SIG-M5 treated with dmso at 0.1 percent for 504 hours (cell line): Measurements from ENCODE around the gene KCNJ14.
"Not testable (repeated sequence)": the region's sequence is repeated elsewhere in the genome, so short reads cannot be mapped to it uniquely, and the experiment has no call there.

Experiments used
- DNase-seq: peaks from one replicate; lab custom pipeline; 2025; ENCODE audit not compliant: unreplicated experiment; lab: John Stamatoyannopoulos, UW

The KCNJ14 gene

DNA sequence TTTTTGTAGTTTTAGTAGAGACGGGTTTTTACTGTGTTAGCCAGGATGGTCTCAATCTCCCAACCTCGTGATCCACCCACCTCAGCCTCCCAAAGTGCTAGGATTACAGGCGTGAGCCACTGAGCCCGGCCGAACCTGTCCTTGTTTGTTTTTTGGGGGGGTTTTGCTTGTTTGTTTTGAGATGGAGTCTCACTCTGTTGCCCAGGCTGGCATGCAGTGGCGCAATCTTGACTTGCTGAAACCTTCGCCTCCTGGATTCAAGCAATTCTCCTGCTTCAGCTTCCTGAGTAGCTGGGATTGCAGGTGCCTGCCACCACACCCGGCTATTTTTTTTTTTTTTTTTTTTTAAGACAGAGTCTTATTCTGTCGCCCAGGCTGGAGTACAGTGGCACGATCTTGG is 31.3 kb downstream of the KCNJ14 start:
- not testable (repeated sequence) for DNase-seq

DNA sequence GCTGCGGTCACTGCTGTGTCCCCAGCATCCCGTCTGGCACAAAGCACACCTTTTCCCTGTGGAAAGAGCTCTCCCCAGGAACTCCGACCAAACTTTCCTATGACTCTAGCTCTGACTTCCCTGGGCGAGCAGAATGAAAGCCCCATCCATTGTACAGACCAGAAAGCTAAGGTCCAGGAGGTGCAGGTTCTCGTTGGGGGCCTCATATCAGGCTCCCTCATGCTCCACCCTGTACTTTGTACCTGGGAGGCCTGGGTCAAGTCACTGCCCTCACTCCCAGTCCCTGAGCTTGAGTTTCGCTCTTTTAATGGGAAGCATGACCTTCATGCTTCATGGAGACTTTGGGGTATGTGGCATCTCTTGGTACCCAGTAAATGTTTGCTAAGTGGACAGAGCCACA is 32.2 kb downstream of the KCNJ14 start:
- DNase-seq = no peak

DNA sequence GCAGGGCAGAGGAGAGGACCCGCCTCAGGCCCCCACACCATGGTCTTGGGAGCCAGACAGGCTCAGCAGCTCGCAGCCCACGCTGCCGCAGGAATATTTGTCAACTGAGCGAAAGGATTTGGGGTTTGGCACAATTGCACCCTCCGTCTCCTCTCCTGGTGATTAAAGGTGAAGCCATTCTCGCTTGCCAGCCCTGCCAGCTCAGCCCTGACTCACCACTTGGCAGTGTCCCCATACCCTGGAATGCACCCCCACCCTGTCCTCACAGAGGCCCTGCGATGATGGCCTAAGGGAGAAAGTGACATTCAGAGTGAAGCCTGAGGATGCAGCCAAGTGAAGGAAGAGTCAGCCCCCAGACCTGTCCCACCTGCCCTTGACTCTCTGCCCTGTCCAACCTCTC is 32.6 kb downstream of the KCNJ14 start:
- DNase-seq = peak; percentile 39

DNA sequence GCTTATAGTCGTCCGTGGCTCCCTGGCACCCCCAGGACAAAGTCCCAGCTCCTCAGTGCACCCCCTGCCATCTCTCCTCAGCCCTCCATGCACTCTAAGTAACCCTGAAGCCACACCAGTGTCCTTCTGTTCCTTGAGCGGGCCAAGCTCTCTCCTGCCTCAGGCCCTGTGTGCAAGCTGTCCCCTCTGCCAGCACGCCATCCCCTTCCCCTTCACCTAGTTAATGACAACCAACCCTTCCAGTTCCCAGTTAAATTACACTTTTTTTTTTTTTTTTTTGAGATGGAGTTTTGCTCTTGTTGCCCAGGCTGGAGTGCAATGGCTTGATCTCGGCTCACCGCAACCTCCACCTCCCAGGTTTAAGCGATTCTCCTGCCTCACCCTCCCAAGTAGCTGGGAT is 33.1 kb downstream of the KCNJ14 start:
- not testable (repeated sequence) for DNase-seq

DNA sequence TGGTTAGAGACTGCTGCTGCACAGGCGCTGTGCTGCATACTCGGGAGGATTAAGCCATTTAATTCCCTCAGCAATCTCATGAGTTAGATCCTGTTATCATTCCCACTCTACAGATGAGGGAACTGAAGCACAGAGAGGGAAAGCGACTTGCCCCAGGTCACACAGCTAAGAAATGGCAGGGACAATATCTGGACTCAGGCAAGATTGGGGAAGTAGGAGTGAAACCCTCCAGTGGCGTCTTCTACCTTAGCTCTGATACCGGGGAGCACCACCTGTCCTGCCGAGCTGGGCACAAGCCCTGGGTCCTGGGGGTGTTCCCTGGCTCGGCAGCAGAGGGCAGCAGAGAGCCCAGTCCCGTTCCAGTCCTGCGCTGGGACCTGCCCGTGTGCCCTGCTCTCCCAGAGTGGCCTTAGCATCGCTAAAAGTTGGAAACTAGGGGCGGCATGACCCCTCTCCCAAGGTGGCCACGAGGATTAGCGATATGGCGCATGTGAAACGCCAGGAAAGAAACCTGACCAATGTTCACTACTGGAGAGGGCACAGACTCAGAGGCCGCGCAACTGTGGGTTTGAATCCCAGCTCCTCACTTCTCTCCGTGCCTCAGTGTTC is 34.3 kb downstream of the KCNJ14 start:
- peak; percentile 73 for DNase-seq

DNA sequence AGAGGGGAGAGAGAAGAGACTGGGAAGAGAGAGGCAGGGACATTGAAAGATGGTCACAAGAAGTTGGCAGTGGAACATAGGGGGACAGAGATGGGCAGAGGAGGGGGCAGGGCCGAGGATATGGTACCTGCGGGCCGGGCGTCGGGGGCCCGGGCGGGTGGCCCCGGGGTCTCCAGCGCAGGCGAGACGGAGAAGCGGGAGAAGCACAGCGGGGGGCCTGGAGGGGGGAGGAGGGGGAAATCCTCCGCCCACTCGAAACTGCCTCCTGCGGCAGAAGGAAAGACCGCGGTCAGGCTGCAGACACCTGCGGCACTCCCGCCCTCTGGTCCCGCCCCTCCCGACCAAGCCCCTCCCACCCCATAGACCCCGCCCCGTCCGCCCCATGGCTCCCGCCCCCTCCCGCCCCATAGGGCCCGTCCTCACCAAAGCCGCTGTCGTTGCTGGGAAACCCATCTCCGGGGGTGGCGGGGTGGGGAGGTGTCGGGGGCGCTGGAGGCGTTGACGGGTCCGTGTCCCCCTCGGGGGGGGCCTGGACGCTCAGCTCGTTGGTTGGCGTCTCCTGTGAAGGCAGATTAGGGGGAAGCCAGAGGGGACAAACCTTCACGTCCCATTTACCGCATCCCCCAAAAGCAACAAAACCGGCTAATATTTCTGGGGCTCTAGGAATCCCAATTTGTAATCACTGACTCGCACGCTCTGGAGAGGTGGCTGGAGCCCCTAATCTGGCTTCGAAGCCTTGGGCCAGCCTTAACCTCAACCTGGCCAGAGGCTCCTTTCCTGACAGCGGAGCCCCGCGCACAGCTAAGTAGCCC is 35.8 kb downstream of the KCNJ14 start:
- DNase-seq = peak; percentile 49

DNA sequence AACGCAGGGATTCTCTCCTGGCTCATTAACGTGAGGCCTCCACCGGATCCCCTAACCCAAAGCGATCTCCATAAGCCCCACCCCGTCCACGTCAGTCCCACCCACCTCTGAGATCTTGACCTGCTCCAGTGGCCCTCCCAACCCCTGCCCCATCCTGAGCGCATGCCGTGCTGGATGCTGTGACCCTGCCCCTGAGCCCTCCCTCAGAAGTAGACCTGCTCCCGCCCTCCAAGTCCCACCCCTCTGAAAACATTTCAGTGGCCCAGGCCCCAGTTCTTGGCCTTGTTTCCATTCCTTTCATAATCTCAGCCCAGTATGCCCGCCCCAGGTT is 36.4 kb downstream of the KCNJ14 start:
- no peak for DNase-seq

DNA sequence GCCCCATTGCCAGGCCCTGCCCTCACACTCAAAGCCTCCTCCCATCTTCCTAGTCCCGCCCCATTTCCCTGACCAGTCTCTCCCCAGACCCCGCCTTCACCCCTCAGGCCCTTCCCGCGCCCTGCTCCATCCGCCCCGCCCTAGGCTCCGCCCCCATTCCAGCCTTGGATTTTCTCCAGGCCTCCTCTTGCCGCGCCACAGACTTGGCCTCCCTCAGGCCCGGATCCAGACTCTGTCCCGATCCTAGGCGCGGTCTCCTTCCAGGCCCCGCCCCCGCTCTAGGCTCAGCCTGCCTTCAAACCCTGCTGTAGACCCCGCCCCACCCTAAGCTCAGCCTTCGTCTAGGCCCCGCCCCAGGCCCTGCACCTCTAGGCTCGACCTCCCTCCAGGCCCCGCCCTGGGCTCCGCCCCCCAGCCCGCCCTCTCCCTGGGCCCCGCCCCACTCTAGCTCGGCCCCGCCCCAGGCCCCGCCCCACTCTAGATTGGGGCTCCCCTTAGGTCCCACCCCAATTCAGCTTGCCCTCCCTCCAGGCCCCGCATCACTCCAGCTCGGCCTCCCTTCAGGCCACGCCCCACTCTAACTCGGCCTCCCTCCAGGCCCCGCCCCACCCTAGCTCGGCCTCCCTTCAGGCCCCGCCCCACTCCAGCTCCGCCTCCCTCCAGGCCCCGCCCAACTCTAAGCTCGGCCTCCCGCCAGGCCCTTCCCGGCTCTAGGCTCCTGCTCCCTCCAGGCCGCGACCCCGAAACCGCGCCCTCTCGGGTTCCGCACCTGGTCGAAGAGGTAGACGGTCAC is 37.7 kb downstream of the KCNJ14 start:
- peak; percentile 96 for DNase-seq

DNA sequence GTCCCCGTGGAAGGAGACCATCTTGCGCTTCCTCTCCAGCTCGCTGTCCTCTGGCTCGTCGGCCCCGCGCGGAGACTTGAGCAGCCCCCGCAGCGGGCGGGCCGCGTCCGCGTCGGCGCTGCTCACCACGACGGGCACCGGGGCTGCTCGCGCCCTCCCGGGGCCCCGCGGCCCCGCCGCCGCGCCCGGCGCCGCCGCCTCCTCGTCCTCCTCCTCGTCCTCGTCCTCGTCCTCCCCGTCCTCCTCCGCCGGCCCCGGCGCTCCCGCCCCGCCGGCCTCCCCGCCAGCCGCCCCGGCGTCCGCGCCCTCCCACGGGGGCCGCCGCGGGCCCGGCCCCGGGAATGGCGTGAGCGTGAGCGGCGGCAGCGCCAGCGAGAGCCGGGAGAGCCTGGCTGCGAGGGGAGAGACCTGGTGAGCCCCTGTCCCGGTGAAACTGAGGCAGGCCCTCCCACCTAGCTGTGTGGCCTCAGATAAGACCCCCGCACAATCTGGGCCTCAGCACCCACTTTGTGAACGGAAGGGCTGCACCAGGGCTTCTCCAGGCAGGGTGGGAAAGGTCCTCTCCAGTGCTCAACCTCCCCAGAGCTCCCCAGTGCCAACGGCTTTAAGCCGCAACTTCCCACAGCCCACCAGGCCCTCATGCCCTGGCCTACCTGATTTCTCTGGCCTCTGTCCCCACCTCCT is 38.5 kb downstream of the KCNJ14 start:
- DNase-seq = no peak

DNA sequence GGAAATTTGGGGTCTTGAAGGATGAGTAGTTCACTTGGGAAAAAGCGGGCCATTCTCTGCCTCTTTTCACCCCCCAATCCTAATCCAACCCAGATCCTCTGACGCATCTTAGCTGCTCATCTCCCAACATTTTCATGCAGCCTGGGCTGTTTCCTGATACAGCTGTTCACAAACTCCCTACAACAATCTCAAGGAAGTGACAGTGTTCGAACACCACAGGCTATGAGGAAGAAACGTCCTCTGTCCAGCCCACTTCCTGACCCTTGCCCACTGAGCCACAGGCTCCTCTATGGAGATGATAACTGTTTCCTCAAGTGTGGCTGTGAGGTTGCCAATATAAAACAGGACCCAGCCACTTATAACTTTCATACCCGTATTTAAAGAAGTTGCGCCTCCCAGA is 40.0 kb downstream of the KCNJ14 start:
- no peak for DNase-seq

DNA sequence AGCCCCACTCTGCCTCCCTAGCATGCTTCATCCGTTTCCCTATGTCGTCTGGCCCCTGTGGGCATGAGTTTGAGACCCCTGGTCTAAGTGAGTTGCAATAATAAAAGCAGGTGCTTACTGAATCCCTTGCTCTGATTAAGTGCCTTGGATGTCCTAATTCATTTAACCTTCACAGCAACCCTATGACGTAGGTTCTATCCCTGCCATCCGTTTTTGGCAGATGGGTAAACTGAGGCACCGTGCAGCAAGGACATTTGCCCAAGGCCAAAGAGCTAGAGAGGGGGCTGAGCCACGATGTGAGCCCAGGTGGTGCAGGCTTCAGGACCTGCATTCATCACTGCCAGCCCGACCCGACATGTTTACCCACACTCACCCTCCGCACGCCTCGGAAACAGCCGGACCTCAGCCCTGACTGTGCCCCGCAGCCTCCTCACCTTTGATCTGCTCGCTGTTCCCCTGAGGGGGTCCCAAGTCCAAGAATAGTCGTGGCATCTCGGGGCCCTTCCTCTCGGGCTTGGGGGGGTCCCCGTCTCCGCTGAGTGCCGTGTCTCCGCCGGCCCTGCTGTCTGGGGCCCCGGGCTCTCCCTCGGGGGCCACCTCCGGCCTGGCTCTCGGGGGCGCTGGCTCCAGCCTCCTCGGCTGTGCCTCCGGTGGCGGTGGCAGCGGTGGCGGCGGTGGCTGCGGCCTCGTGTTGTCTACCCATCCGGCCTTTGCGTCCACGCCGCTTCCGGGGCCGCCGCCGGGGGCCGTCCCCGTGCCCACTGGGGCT is 41.8 kb downstream of the KCNJ14 start:
- DNase-seq = no peak

DNA sequence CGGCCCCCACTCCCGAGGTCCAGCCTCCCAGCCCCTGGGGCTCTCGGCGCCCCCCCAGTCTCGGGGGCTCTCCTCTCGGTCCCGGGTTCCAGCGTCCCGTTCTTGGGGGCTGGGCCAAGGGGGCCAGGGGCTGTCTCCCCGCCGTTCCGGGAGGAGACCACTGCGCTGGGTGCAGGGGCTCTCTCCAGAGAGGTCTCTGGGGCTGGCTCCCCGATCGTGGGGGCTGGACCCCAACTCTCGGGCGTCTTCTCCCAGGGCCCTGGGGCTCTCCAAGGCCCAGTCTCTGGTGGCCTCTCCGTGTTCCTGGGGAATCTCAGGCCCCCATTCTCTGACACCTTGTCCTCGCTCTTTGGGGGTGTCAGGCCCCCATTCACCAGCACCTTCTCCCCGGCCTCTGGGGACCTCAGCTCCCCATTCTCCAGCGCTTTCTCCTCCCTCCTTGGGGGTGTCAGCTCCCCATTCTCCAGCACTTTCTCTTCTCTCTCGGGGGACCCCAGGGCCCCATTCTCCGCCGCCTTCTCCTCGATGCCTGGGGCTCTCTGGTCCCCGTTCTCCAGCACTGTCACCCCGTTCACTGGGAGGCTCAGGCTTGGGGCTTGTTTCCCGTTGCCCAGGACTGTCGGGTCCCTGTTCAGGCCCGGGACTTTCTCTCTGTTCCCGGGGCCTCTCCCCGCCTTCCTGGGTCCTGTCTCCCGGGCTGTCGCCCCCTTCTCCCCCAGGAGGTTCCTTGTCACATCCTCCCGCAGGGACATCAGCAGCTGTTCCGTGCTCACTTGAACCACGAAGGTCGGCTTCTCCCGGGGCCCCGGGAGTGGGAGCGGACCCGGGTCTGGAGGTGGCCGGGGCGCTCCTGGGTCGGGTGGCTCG is 42.6 kb downstream of the KCNJ14 start:
- DNase-seq = no peak

DNA sequence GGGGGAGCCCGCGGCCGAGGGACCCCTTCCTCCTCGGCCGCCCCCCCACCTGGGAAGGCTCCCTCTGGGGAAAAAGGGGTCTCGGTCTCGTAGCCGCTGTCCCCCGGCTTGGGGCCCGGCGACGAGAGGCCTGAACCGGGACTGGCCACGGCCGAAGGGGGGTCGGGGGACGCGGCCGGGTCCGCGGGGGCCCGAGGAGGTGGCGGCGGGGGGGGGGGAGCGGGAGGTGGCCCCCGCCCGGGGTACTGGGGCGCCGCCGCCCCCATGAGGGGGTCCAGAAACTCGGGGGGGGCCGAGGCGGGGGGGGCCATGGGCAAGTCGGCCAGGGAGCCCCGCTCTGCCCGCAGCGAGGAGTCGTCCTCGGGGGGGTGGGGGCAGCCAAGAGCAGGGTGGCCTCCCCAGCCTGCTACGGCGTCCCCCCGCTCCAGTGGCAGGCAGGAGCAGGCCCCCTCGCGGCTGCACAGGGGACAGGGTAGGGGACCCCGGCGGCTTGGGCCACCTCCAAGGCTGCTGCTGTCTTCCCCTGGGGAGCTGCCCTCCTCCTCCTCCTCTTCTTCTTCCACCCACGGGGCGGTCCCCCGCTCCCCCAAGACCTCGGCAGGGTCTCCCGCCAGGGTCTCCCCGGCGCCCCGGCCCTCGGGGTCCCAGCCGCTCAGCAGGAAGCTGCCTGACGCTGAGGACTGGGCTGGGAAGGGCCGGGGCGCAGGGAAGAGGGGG is 43.4 kb downstream of the KCNJ14 start:
- DNase-seq = no peak

DNA sequence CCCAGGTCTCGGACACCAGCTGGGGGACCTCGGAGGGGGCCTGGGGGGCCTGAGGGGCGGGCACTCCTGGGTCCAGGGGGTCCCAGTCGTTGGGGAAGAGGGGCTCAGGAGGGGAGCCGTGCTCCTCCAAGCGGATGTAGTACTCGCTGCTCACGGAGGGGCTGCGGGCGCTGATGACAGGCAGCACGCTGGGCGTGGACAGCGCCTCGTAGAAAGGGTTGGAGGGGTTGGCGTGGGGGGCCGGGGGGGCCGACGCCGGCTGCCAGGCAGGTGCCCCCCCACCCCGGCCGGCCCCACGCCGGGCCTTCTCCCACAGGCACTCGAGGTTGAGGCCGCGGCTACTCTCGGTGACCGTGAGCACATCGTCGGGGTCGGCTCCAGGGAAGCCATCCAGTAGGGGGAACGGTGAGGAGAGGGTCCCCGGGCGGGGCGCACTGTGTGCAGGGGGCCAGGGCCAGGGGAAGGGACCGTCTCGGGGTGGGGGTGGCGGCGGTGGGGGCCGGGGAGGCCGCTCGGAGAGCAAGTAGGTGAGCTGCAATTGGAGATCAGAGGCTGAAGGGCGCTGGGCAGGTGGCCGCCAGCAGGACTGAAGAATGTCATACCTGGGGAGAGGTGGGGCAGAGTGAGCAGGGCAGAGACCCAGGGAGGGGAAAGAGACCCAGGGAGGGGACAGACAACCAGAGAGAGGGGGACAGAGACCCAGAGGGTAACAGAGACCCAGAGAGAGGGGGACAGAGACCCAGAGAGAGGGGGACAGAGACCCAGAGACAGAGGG is 44.1 kb downstream of the KCNJ14 start:
- no peak for DNase-seq

DNA sequence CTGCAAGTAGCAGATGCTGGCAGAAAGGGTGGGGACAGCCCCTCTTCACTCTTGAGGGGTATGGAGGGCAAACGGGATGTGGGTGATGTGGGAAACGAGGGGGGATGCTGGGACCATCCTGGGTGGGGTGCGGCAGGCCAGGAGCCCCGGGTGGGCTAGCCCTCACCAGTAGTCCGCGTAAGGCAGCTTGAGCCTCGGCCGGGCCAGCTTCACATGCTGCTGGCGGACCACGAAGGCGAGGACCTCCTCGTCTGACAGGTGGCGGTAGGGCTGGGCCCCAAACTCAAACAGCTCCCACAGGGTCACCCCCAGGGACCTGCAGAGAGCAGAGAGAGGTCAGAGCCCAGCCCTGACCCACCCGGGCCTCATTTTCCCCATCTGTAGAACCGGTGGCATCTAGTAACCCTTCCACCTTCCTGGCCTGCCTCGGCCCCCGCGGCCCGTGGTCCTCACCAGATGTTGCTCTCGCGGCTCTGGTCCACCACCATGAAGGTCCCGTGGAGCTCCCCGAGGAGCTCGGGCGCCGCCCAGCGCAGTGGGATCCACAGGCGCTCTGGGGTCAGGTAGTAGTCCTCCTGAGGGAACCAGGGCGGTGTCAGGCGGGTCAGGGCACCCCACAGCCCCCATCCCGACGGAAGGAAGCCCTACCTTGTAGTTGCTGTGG is 45.6 kb downstream of the KCNJ14 start:
- no peak for DNase-seq

DNA sequence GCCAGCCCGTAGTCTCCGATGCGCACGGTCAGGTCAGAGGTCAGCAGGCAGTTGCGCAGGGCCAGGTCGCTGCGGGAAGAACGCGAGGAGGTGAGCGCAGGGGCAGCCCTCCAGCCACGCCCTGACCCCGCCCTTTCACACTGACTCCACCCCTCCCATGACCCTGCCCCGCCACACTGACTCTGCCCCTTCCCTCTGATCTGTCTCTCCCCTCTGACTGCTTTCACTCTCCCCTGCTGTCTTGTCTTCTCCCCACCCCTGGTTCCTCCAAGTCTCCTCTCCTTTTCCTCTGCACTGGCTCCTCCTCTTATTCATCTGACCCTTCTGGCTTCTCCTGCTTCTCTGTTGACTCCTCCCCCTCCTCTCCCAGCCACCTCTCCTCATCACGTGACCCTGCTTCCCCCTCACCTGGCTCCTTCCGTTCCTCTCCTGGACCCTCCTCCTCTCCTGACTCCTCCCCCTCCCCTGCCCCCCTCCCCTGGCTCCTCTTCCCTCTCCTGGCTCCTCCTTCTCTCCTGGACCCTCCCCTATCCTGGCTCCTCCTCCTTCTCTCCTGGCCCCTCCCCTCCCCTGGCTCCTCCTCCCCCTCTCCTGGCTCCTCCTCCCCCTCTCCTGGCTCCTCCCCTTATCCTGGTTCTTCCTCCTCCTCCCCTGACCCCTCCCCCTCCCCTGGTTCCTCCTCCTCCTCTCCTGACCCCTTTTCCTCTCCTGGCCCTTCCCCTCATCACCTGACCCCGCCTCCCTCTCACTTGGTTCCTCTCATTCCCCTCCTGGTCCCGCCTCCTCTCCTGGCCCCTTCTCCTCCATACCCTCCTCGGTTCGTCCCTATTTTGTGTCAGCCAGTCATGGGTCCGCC is 46.3 kb downstream of the KCNJ14 start:
- DNase-seq = peak; percentile 94
